IMR-90 (cell line): Measurements from ENCODE around the gene COTL1. TPM values are rescaled to one million over a fixed set of nuclear protein-coding genes. Genes with fewer than 3 reads are reported as not detected.

Experiments
- ATAC-seq: fragments of 200-7000 bp; cut with Tn5 transposase; 2 replicates; pipeline ENCODE4 v1.9.1; 2020; ENCODE audit warnings: low read depth, mild to moderate bottlenecking, moderate library complexity
- BruUV-seq: library from RNA; stranded (reverse); fragments of 400-500 nt; replicated peaks from 2 replicates; lab custom pipeline; 2021; lab: Mats Ljungman, UMichigan
- CTCF ChIA-PET: fragments of 300-600 bp; formaldehyde crosslinking; extraction: SDS; loops from one replicate; lab custom pipeline; 2021; ENCODE audit warnings: antibody characterized with exemption; lab: Yijun Ruan, JAX
- POLR2A ChIA-PET: fragments of 300-600 bp; sonication (Branson Sonifier 250); formaldehyde crosslinking; loops from one replicate; lab custom pipeline; 2022; ENCODE audit warnings: antibody characterized with exemption; ENCODE audit not compliant: unreplicated experiment; lab: Charles Lee
- DNase-seq: peaks from one replicate; pipeline ENCODE4 v3.0.0; 2013
- H2AFZ ChIP-seq: replicated peaks from 2 replicates; pipeline ENCODE3; 2013; ENCODE audit warnings: low read length, mild to moderate bottlenecking; ENCODE audit not compliant: poor library complexity
- H2AK5ac ChIP-seq: 2 replicates; pipeline ENCODE4 v1.6.1; 2013; ENCODE audit warnings: low read depth, low read length, inconsistent platforms
- H2AK9ac ChIP-seq: replicated peaks from 2 replicates; pipeline ENCODE3; 2013; ENCODE audit warnings: mild to moderate bottlenecking, low read depth, low read length, moderate library complexity; ENCODE audit not compliant: poor library complexity
- H2BK120ac ChIP-seq: 2 replicates; pipeline ENCODE4 v1.6.1; 2013; ENCODE audit warnings: low read depth, low read length, inconsistent platforms
- H2BK15ac ChIP-seq: 3 replicates; pipeline ENCODE4 v1.6.1; 2013; ENCODE audit warnings: low read depth, low read length, inconsistent platforms
- H2BK20ac ChIP-seq: 2 replicates; pipeline ENCODE4 v1.6.1; 2013; ENCODE audit warnings: low read depth, mild to moderate bottlenecking, inconsistent platforms, low read length, moderate library complexity
- H2BK5ac ChIP-seq: 2 replicates; pipeline ENCODE4 v1.6.1; 2013; ENCODE audit warnings: mild to moderate bottlenecking, low read depth, low read length, inconsistent platforms; ENCODE audit not compliant: poor library complexity, severe bottlenecking
- H3K14ac ChIP-seq: replicated peaks from 2 replicates; pipeline ENCODE4 v1.6.1; 2013; ENCODE audit warnings: low read depth, low read length, inconsistent platforms
- H3K18ac ChIP-seq: 2 replicates; pipeline ENCODE4 v1.6.1; 2013; ENCODE audit warnings: low read depth, low read length, control low read depth
- H3K23ac ChIP-seq: 2 replicates; pipeline ENCODE4 v1.6.1; 2013; ENCODE audit warnings: low read depth, low read length, inconsistent platforms
- H3K27ac ChIP-seq: 2 replicates; pipeline ENCODE4 v1.5.1; 2013; ENCODE audit warnings: mild to moderate bottlenecking, control low read depth, low read length; ENCODE audit not compliant: insufficient read depth
- H3K27me3 ChIP-seq: 2 replicates; pipeline ENCODE4 v1.6.1; 2013; ENCODE audit warnings: low read length; ENCODE audit not compliant: control insufficient read depth, insufficient read depth
- H3K36me3 ChIP-seq: 2 replicates; pipeline ENCODE4 v1.6.1; 2013; ENCODE audit warnings: low read length, mixed read lengths; ENCODE audit not compliant: control insufficient read depth, insufficient read depth
- H3K4ac ChIP-seq: 2 replicates; pipeline ENCODE4 v1.6.1; 2013; ENCODE audit warnings: low read depth, low read length, inconsistent platforms
- H3K4me1 ChIP-seq: 2 replicates; pipeline ENCODE4 v1.6.1; 2013; ENCODE audit warnings: low read length, mixed read lengths; ENCODE audit not compliant: control insufficient read depth, insufficient read depth
- H3K4me2 ChIP-seq: 2 replicates; pipeline ENCODE4 v1.6.1; 2013; ENCODE audit warnings: low read depth, mild to moderate bottlenecking, control low read depth, low read length, moderate library complexity
- H3K4me3 ChIP-seq: 2 replicates; pipeline ENCODE4 v1.5.1; 2013; ENCODE audit warnings: low read depth, mild to moderate bottlenecking, control low read depth, low read length, moderate library complexity; ENCODE audit not compliant: insufficient read depth
- H3K56ac ChIP-seq: 2 replicates; pipeline ENCODE4 v1.6.1; 2013; ENCODE audit warnings: low read length, inconsistent platforms; ENCODE audit not compliant: insufficient read depth; ENCODE audit errors: extremely low read depth
- H3K79me1 ChIP-seq, 2 experiments: 2 replicates each; pipeline ENCODE4 v1.6.1; 2013; ENCODE audit warnings: low read length in 2 of 2, inconsistent platforms in 1 of 2, low read depth in 1 of 2
- H3K9ac ChIP-seq: 2 replicates; pipeline ENCODE4 v1.6.1; 2013; ENCODE audit warnings: low read depth, low read length, control low read depth
- H3K9me1 ChIP-seq: 2 replicates; pipeline ENCODE4 v1.6.1; 2013; ENCODE audit warnings: low read length, inconsistent platforms; ENCODE audit not compliant: insufficient read depth
- H3K9me3 ChIP-seq: 2 replicates; pipeline ENCODE4 v1.6.1; 2013; ENCODE audit warnings: low read length; ENCODE audit not compliant: control insufficient read depth, insufficient read depth
- H4K20me1 ChIP-seq: 2 replicates; pipeline ENCODE4 v1.6.1; 2013; ENCODE audit warnings: low read length, inconsistent platforms; ENCODE audit not compliant: insufficient read depth
- H4K5ac ChIP-seq: 2 replicates; pipeline ENCODE4 v1.6.1; 2013; ENCODE audit warnings: mild to moderate bottlenecking, low read depth, low read length, control low read depth
- H4K8ac ChIP-seq, 2 experiments: 2 replicates each; pipeline ENCODE4 v1.6.1; 2013; ENCODE audit warnings: low read depth in 2 of 2, low read length in 2 of 2, control low read depth in 1 of 2, inconsistent platforms in 1 of 2
- H4K91ac ChIP-seq: 2 replicates; pipeline ENCODE4 v1.6.1; 2013; ENCODE audit warnings: low read depth, low read length, inconsistent platforms; ENCODE audit not compliant: insufficient read depth
- CEBPB ChIP-seq: IDR thresholded peaks from 2 replicates; pipeline ENCODE4 v1.6.1; 2012; ENCODE audit warnings: low read depth, low read length, improper control_type of control experiment
- CHD1 ChIP-seq: IDR thresholded peaks from 2 replicates; pipeline ENCODE4 v1.6.1; 2012; ENCODE audit warnings: low read depth, low read length, improper control_type of control experiment
- ELK1 ChIP-seq: fragments of 150-350 bp; IDR thresholded peaks from 2 replicates; pipeline ENCODE4 v1.6.1; 2016; ENCODE audit warnings: low read depth, mild to moderate bottlenecking, low read length, moderate library complexity, borderline replicate concordance
- MXI1 ChIP-seq: IDR thresholded peaks from 2 replicates; pipeline ENCODE4 v1.6.1; 2012; ENCODE audit warnings: low read depth, mild to moderate bottlenecking, low read length, moderate library complexity, borderline replicate concordance
- RCOR1 ChIP-seq: IDR thresholded peaks from 2 replicates; pipeline ENCODE4 v1.6.1; 2012; ENCODE audit warnings: mild to moderate bottlenecking, low read length, improper control_type of control experiment; ENCODE audit not compliant: insufficient replicate concordance
- WGBS, 2 experiments: methylation state at CpG; one replicate each; pipeline versions ENCODE4 v1.1.5 to v1.1.7; 2013; ENCODE audit warnings: missing lambda C conversion rate in 2 of 2; ENCODE audit not compliant: insufficient read length in 1 of 2; ENCODE audit errors: extremely low coverage in 2 of 2; 5-methylcytosine and 5-hydroxymethylcytosine counted together
- dilution Hi-C: fragments of 300-500 bp; cut with HindIII; formaldehyde crosslinking; loops from one replicate; pipeline ENCODE4 v1.14.3; 2018; ENCODE audit warnings: low sequenced_read_pairs; ENCODE audit not compliant: unreplicated experiment
- in situ Hi-C: fragments of 300-500 bp; cut with MboI; formaldehyde crosslinking; loops from 3 replicates; pipeline ENCODE4 v1.14.3; 2019; ENCODE audit warnings: low sequenced_read_pairs, inconsistent platforms, mixed read lengths
- intact Hi-C: fragments of 100-400 bp; cut with micrococcal nuclease; formaldehyde crosslinking; loops from 2 replicates; pipeline ENCODE4 v1.10.0; 2022
- polyA plus RNA-seq, 3 experiments: library from polyadenylated mRNA; depleted of rRNA; stranded (reverse); fragments of >200 nt; gene quantifications; 2 replicates each; pipeline ENCODE4 v1.2.3, GENCODE V29; 2012; ENCODE audit warnings: low replicate concordance in 1 of 3
- total RNA-seq: library from RNA; depleted of rRNA; stranded (reverse); fragments of >200 nt; gene quantifications from 2 replicates; pipeline ENCODE4 v1.2.3, GENCODE V29; 2012

The COTL1 gene
- total and polyA plus RNA-seq, 2 of the 4 experiments (the other 2 are of a cell fraction) = 144 to 258 TPM

- intact Hi-C loops = loop anchor here (5.0 kb wide), 1 partner anchor 65 kb away; no protein-coding TSS in a partner anchor
- WGBS, 2 experiments = 60% methylated on average over 3 of the region's 6 CpGs; no CpG with 5 or more reads in 1 of the 2 experiments
Observed at GRCh38 chr16:84597528-84597896, 20.4 kb downstream of the COTL1 start.

More at GRCh38 chr16:84597528-84597896, 20.4 kb downstream of the COTL1 start:
- peak overlapping the region; percentile 60 for H2AK9ac ChIP-seq
- peaks cover 94% of the 10 kb centered on the region for H4K20me1 ChIP-seq
- no peaks in the 10 kb centered on the region for H3K9me3 ChIP-seq
- no peak overlapping the region for H3K18ac ChIP-seq
- no peak for ATAC-seq
- 0 out of 3 replicates have a peak overlapping the region, but pooled peaks have one; percentile 47 for H2BK15ac ChIP-seq
- peak overlapping the region; percentile 38 for H3K14ac ChIP-seq
- dilution Hi-C loops (no loop called here), in situ Hi-C loops (no loop called here)
- peaks cover 22% of the 10 kb centered on the region for H3K36me3 ChIP-seq
- H3K4me3 ChIP-seq = no peak overlapping the region
- peak overlapping the region; percentile 78 for H2AK5ac ChIP-seq
- no peak overlapping the region for H3K56ac ChIP-seq
- peak overlapping the region; percentile 6; the same call in 1 of the 2 replicates for H3K27ac ChIP-seq
- peak overlapping the region; percentile 45 for H2AFZ ChIP-seq
- BruUV-seq = no TSS peak
- H2BK5ac ChIP-seq = no peak overlapping the region
- peak overlapping the region; percentile 4; the same call in 1 of the 2 replicates for H2BK120ac ChIP-seq
- peak overlapping the region; percentile 65 for H4K91ac ChIP-seq
- no peaks in the 10 kb centered on the region for H3K27me3 ChIP-seq
- no peak overlapping the region for H3K9ac ChIP-seq
- H2BK20ac ChIP-seq = no peak overlapping the region
- TF ChIP-seq MXI1 = no peak
- no peak for TF ChIP-seq ELK1
- TF ChIP-seq CEBPB = no peak
- TF ChIP-seq RCOR1 = no peak
- TF ChIP-seq CHD1 = no peak
- H3K4me1 ChIP-seq = peaks cover 47% of the 10 kb centered on the region
- H3K4ac ChIP-seq = peak overlapping the region; percentile 71
- peaks cover 55% of the 10 kb centered on the region for H3K9me1 ChIP-seq
- no peak for DNase-seq
- CTCF ChIA-PET = no interaction called here
- H4K8ac ChIP-seq = peak overlapping the region; percentile 4; a peak in 1 of 4 replicates
- H3K23ac ChIP-seq = peak overlapping the region; percentile 79
- H4K5ac ChIP-seq = no peak overlapping the region; the same call in 1 of the 2 replicates
- POLR2A ChIA-PET = no interaction called here
- no peak overlapping the region; the same call in 1 of the 2 replicates for H3K4me2 ChIP-seq
- peaks cover 22 to 83% of the 10 kb centered on the region in 2 experiments for H3K79me1 ChIP-seq
